ENCODE results near the gene ARHGAP10.

GRCh38 chr4:147933316-147933715 is 201.4 kb downstream of the ARHGAP10 start:
- TF ChIP-seq CTCF (IDR thresholded peaks at IDR 0.05; ENCODE audit: insufficient read depth, low read depth, low read length) (no peak), EZH2 (IDR thresholded peaks at IDR 0.05; ENCODE audit: insufficient read depth, low read length) (no peak)

All from astrocyte (in vitro differentiated cells and primary cell).